RKO (cell line): Measurements from ENCODE around the gene SFXN5.
A peak's percentile ranks its signal among the peaks of the same experiment; 100 is the strongest.

Source experiments
- DNase-seq: peaks from one replicate; pipeline ENCODE4 v3.0.0-alpha.2; 2016; ENCODE audit warnings: low spot score

Gene SFXN5

GRCh38 chr2:72897785-72898584 lies 173.5 kb downstream of the SFXN5 start:
- no peak for DNase-seq

- DNase-seq, result no peak
These were observed 175.1 kb downstream of the SFXN5 start for GRCh38 chr2:72896446-72896845.

- no peak for DNase-seq
These were observed 175.7 kb downstream of the SFXN5 start for GRCh38 chr2:72895759-72896281.

GRCh38 chr2:72895154-72895553 lies 176.4 kb downstream of the SFXN5 start:
- DNase-seq, result no peak

- DNase-seq, result no peak
These were observed 177.0 kb downstream of the SFXN5 start for GRCh38 chr2:72894514-72894913.

GRCh38 chr2:72893594-72894319 lies 177.8 kb downstream of the SFXN5 start:
- peak; percentile 49 for DNase-seq

GRCh38 chr2:72892506-72893173 lies 178.9 kb downstream of the SFXN5 start:
- peak; percentile 83 for DNase-seq
